ENCODE results near the gene RPS19BP1. TPM values are rescaled to one million over a fixed set of nuclear protein-coding genes. Genes with fewer than 3 reads are reported as not detected.

The RPS19BP1 gene
- total RNA-seq, 1 experiment from 2014 or later = 97.2 TPM

- Histone ChIP-seq H3K9me3 (ENCODE audit: low read depth, low read length, poor library complexity, severe bottlenecking) (no peaks in the 10 kb centered on the region), H3K27ac (ENCODE audit: low read depth, low read length, poor library complexity, severe bottlenecking) (no peak overlapping the region), H3K27me3 (replicated peaks; ENCODE audit: insufficient read depth, low read depth, low read length, poor library complexity) (no peaks in the 10 kb centered on the region), H3K36me3 (ENCODE audit: insufficient read depth, low read length, poor library complexity, severe bottlenecking) (no peaks in the 10 kb centered on the region), H3K4me3 (ENCODE audit: low read depth, low read length, poor library complexity, severe bottlenecking) (no peak overlapping the region), H3K4me1 (ENCODE audit: insufficient read depth, low read length, poor library complexity, severe bottlenecking) (no peaks in the 10 kb centered on the region)
- no TSS peak for BruUV-seq (replicated peaks)
- ChIA-PET POLR2A (ENCODE audit: low non-redundant PET) (no interaction called here), CTCF (no interaction called here)
- intact Hi-C loops (cut with micrococcal nuclease; ENCODE audit: unreplicated experiment) = no loop called here
- TF ChIP-seq CTCF (conservative IDR thresholded peaks at IDR 0.05; ENCODE audit: low read depth, low read length) = no peak
- no peak for TF ChIP-seq EZH2 (IDR thresholded peaks at IDR 0.05; ENCODE audit: borderline replicate concordance, low read depth, low read length, poor library complexity, severe bottlenecking)
- no peak for DNase-seq (ENCODE audit: low spot score)
Observed at GRCh38 chr22:39487826-39488520, 44.6 kb downstream of the RPS19BP1 start.

GRCh38 chr22:39486951-39487825 lies 45.4 kb downstream of the RPS19BP1 start:
- ChIA-PET POLR2A (ENCODE audit: low non-redundant PET) (no interaction called here), CTCF (no interaction called here)
- H3K4me1 ChIP-seq (ENCODE audit: insufficient read depth, low read length, poor library complexity, severe bottlenecking) = no peaks in the 10 kb centered on the region
- no peak for DNase-seq (ENCODE audit: low spot score)
- H3K36me3 ChIP-seq (ENCODE audit: insufficient read depth, low read length, poor library complexity, severe bottlenecking) = no peaks in the 10 kb centered on the region
- H3K27me3 ChIP-seq (replicated peaks; ENCODE audit: insufficient read depth, low read depth, low read length, poor library complexity) = no peaks in the 10 kb centered on the region
- intact Hi-C loops (cut with micrococcal nuclease; ENCODE audit: unreplicated experiment) = no loop called here
- H3K9me3 ChIP-seq (ENCODE audit: low read depth, low read length, poor library complexity, severe bottlenecking) = no peaks in the 10 kb centered on the region
- no peak overlapping the region for H3K4me3 ChIP-seq (ENCODE audit: low read depth, low read length, poor library complexity, severe bottlenecking)
- BruUV-seq (replicated peaks) = no TSS peak
- no peak overlapping the region for H3K27ac ChIP-seq (ENCODE audit: low read depth, low read length, poor library complexity, severe bottlenecking)
- no peak for TF ChIP-seq CTCF (conservative IDR thresholded peaks at IDR 0.05; ENCODE audit: low read depth, low read length)
- no peak for TF ChIP-seq EZH2 (IDR thresholded peaks at IDR 0.05; ENCODE audit: borderline replicate concordance, low read depth, low read length, poor library complexity, severe bottlenecking)

- ChIA-PET POLR2A (ENCODE audit: low non-redundant PET) (no interaction called here), CTCF (interaction anchor here (1.1 kb wide), 1 partner anchor 13 kb away, joined by 4 read pairs; no protein-coding TSS in a partner anchor)
- no peak for TF ChIP-seq EZH2 (IDR thresholded peaks at IDR 0.05; ENCODE audit: borderline replicate concordance, low read depth, low read length, poor library complexity, severe bottlenecking)
- no peak for TF ChIP-seq CTCF (conservative IDR thresholded peaks at IDR 0.05; ENCODE audit: low read depth, low read length)
- H3K4me3 ChIP-seq (ENCODE audit: low read depth, low read length, poor library complexity, severe bottlenecking) = no peak overlapping the region
- H3K4me1 ChIP-seq (ENCODE audit: insufficient read depth, low read length, poor library complexity, severe bottlenecking) = no peaks in the 10 kb centered on the region
- H3K36me3 ChIP-seq (ENCODE audit: insufficient read depth, low read length, poor library complexity, severe bottlenecking) = no peaks in the 10 kb centered on the region
- no peak for DNase-seq (ENCODE audit: low spot score)
- no peak overlapping the region for H3K27ac ChIP-seq (ENCODE audit: low read depth, low read length, poor library complexity, severe bottlenecking)
- no peaks in the 10 kb centered on the region for H3K27me3 ChIP-seq (replicated peaks; ENCODE audit: insufficient read depth, low read depth, low read length, poor library complexity)
- intact Hi-C loops (cut with micrococcal nuclease; ENCODE audit: unreplicated experiment) = no loop called here
- no TSS peak for BruUV-seq (replicated peaks)
- H3K9me3 ChIP-seq (ENCODE audit: low read depth, low read length, poor library complexity, severe bottlenecking) = no peaks in the 10 kb centered on the region
Observed at GRCh38 chr22:39482768-39483167, 49.8 kb downstream of the RPS19BP1 start.
